GM19035 (cell line): Measurements from ENCODE around the gene TRIM13.
A peak's percentile ranks its signal among the peaks of the same experiment; 100 is the strongest.
"Not testable (repeated sequence)": the region's sequence is repeated elsewhere in the genome, so short reads cannot be mapped to it uniquely, and the experiment has no call there.

Experiments used
- ATAC-seq: cut with Tn5 transposase; IDR thresholded peaks from one replicate; pipeline ENCODE4 v1.9.1; 2021; ENCODE audit not compliant: unreplicated experiment

Gene TRIM13, protein sequence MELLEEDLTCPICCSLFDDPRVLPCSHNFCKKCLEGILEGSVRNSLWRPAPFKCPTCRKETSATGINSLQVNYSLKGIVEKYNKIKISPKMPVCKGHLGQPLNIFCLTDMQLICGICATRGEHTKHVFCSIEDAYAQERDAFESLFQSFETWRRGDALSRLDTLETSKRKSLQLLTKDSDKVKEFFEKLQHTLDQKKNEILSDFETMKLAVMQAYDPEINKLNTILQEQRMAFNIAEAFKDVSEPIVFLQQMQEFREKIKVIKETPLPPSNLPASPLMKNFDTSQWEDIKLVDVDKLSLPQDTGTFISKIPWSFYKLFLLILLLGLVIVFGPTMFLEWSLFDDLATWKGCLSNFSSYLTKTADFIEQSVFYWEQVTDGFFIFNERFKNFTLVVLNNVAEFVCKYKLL

DNA sequence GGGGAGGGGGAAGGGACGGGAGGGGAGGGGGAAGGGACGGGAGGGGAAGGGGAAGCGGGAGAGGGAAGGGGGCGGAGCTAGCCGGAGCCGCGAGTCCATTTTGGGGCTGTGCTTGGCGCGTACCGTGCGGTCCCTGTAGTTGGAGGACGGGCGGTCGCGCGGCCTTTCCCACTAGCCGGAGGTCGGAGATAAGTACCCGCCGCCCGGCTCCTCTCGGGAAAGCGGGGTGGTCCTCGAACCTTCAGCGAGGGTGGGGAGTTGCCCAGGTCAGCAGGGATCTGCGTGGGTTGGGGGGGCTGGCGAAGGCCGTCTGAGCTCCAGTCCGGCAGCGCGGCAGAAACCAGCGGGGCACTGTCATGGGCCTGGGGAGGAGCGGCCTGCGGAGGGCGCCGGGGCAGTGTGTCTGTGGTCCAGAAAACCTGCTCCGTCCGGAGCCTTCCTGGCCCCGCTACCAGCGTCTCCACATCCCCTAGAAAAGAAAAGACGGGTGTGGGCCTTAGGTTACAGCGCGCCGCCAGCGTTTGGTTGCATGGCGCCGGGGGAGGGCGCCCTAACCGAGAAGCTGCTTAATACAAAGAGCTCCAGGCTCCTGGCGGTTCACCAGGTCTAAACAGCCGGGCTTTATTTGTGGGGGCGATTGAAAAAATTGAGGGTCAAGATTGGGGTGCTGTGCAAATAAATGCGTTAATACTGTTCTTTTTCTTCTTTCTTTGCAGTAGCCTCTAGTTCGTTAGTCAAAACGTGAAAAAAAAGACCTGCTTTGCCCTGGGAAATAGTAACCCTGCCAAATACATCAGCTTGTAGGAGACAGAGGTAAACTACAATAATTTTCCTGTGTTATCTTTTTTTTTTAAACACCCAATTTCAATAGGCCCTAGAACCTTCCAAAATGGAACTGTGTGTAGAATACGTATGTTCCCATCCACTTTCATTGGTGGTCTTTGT, at the start of gene TRIM13:
Gene TRIM13 (plus strand): TSS at position 92 of the 945 bp plus-strand sequence. CDS start 14,899 bp downstream, outside the sequence.
- peak; percentile 79 for ATAC-seq

DNA sequence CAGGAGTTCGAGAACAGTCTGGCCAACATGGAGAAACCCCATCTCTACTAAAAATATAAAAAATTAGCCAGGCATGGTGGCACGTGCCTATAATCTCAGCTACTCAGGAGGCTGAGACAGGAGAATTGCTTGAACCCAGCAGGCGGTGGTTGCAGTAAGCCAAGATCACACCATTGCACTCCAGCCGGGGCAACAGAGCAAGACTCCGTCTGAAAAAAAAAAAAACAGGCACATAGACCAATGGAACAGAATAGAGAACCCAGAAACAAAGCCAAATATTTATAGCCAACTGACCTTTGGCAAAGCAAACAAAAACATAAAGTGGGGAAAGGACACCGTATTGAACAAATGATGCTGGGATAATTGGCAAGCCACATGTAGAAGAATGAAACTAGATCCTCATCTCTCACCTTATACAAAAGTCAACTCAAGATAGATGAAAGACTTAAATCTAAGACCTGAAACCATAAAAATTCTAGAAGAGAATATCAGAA, 48.0 kb upstream of the TRIM13 start:
- ATAC-seq: not testable (repeated sequence)

DNA sequence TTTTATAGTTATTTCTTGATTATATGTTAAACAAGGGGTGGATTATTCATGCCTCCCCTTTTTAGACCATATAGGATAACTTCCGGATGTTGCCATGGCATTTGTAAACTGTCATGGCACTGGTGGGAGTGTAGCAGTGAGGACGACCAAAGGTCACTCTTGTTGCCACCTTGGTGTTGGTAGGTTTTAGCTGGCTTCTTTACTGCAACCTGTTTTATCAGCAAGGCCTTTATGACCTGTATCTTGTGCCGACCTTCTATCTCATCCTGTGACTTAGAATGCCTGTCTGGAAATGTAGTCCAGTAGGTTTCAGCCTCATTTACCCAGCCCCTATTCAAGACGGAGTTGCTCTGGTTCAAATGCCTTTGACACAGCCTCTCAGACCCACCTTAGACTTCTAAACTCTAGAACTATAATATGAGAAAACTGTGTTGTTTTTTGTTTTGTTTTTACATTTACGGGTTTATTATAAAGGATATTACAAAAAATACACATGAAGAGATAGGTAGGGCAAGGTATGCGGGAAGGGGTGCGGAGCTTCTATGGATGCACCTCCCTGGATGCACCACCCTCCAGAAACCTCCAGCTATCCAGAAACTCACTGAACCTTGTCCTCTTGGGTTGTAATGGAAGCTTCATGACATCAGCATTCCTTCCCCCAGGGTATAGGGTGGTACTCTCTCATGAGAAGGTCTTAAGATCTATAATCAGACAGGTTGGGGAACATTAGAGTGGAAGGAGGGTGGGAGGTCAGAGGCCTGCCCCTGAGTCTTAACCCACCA, 44.9 kb upstream of the TRIM13 start:
- ATAC-seq: no peak

DNA sequence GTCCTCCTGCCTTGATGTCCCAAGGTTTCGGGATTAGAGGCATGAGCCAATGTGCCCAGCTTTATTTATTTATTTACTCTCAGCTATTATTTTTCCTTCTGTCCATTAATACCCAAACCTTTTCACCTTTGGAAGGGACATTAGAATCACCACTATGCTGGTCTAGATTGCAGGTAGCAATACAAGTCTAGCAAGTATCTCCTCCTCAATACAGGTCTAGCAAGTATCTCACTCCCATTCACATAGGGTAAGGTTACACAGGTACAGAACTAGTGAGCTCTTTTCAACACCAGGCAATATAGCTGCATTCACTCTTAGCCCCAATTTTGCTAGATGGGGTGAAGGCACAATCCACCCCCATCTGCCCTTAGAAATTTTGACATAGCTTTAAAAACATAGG, 43.3 kb upstream of the TRIM13 start:
- ATAC-seq: no peak

DNA sequence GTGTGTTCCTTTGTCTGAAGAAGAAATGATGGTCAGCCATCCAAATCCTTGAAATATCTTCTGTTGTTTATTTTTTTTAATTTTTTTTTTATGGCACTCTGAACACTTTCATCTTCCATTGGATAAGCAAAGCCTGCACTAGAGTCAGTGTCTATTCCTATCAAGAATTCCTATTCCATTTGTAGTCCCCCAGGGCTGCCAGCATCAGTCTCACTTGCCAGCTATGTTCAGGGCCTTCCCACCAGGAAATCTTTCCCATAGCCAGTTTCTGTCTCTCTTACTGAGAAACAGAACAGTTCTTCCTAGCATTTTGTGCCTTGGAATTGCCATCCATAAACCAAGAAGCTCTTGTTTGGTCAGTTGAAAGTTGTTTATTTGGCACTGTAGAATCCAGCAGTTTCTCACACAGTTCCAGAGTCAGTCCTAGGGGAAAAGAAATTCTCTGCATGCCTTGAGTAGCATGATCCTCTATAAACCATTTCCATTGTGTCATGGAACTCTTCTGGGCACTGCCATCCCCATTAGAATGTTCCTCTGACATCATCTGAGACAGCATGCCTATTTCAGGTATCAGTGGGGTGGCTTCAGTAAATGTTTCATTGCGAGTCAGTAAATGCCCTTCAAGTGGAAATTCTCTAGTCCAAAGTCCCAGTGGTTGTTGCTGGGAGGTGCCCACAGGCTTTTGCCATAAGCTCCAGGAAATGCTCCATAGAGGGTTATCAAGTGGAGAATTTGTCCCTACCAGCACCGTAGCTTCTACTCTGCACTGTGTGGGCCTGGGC, 42.0 kb upstream of the TRIM13 start:
- ATAC-seq: no peak

DNA sequence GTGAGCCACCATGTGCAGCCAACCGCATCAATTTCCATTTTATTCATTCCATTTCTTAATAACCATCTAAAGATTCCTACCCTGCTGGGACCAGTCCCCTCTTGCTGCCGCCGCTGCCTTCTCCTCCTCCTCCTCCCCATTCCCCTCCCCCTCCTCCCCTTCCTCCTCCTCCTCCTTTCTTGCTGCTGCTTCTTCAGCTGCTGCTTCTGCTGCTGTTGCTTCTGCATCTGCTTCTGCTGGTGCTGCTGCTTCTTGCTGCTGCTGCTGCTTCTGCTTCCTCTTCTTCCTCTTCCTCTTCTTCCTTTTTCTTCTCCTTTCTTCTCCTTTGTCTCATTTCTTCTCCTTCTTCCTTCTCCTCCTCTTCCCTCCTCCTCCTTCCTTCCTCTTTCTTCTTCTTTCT, 40.7 kb upstream of the TRIM13 start:
- no peak for ATAC-seq

DNA sequence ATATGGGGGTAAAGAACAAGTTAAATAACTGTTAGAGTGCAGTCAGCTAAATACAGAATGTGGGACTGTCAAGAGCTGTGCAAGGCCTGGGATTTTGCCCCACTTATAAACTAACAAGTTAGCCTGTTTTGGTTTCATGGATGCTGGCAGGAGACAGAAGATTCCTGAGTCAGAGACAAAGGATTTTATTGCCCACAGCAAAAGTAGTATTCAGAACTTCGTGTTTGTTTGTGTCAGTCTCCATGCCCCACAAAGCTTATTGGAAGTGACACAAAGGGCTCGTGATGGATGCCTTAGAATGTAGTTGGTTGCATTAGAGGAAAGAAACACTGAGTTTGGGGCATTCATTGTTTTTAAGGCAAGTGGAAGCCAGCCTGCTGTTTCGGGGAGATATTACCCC, 38.5 kb upstream of the TRIM13 start:
- ATAC-seq: no peak

DNA sequence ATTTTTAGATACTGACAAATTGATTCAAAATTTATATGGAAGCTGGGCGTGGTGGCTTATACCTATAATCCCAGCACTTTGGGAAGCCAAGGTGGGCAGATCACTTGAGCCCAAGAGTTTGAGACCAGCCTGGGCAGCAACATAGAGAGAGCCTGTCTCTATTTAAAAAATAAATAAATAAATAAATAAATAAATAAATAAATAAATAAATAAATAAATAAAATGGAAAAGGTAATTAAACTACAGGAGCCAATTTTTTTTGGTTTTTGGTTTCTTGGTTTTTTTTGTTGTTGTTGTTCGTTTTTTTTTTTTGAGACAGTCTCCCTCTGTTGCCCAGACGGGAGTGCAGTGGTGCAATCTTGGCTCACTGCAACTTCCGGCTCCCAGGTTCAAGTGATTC, 29.4 kb upstream of the TRIM13 start:
- no peak for ATAC-seq

DNA sequence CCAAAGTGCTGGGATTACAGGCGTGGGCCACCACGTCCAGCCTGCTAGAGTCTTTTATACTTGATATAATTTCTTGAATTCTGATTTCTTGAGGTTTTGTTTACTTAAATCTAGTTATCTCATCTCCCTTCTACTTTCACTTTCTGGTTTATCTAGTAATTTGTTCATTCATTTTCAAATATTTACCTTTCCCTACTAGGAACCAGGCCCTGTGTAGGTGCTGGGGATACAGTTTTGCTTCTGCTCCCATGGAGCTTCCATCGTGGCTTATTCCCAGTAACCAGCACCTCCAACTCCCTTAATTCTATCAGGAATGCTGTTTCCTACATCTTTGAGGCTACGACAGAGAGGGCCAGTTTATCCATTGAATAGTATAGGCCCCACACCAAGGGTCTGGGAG, 24.1 kb upstream of the TRIM13 start:
- ATAC-seq: no peak

DNA sequence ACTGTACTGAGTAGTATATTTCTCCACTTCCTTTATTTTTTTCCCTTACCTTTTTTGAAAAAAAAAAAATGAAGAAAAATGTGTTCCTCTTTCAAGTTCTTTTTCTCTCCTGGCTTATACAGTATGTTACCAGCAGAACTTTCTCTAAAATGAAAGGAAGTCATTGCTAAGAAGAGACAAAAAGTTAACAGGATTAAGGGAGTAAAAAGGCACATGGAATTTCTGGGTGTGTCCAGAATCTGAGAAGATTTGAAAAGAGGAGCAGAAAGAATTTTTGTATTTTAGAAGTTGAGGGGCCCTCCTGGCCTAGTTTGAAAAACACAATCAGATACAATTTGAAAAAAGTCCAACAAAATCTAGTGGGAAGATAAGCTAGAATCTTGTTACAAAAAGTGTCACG, 21.0 kb upstream of the TRIM13 start:
- no peak for ATAC-seq

DNA sequence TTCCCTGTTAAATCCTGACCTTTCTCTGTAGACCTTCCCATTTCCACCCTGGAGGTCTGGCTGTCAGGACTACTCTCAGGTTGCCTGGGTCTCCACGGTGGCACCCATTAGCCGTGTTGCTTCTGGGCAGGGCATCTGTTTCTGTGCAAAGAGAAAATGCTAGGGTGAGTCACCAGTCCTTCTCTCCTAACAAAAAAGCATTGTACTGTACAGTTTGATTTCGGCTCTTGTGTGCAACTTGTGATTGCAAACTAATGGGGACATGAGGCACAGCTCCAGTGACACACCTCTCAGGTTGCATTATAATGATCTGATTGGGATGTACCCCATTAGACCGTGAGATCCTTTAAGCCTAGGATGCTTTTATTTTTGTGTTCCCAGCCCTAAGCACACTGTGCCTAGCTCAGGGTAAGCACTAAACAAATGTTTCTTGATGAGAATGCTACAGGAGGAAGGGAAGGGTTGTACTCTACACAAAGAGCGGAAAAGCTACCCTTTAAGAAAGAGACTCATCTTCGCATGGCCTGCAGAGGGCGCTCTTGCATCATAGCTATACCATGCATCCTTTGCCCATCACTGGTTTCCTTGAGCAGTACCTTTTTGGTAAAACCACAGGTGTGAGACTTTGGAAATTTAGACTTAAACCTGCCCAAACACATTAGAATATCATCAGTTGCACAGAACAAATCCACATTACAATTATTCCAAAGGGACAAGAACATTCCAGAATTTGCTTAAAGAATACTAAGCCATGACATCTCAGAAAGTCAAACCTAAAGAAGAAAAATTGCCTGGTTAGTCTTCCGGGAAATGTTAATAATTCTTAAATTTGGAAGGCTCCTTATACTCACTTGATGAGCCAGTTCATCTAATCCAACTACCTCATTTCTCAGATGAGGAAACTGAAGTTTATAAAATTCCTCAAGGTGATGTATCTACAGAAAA, 20.3 kb upstream of the TRIM13 start:
- ATAC-seq: no peak

DNA sequence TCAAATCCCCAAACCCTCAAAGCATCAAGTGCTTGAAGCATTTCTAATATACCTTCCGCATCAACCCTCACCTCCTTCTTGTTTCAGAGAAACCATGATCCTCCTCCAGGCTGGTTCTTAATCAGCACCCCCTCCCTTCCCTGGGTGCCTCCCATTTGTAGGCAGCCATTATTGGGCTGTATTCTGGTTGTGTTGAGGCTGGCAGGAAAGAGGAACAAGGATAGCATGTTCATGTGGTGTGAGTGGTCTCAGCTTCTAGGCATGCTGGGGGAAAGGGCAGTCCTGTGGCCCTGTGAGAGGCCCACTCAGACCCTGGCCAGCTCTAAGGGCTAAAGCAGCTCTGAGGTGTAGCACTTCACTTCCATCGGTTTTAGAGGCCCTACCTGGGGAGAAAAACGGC, 18.9 kb upstream of the TRIM13 start:
- no peak for ATAC-seq

DNA sequence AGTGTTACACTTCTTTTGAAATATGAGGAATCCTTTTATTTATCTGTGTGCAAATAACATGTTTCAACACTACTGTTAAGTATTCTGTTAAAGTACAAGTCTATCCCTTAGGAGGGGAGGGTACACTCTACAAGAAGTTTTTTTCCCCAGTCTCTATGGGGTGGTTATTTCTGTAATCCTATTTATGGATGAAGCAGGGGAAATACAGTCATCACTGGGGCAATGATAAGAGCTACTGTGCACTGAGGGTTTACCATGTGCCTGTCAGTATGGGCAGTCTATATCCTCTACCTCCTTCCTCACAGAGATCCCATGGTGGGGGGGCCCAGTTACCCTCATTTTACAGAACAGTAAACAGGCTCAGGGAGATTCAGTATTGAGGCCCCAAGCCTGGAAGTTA, 16.6 kb upstream of the TRIM13 start:
- no peak for ATAC-seq

DNA sequence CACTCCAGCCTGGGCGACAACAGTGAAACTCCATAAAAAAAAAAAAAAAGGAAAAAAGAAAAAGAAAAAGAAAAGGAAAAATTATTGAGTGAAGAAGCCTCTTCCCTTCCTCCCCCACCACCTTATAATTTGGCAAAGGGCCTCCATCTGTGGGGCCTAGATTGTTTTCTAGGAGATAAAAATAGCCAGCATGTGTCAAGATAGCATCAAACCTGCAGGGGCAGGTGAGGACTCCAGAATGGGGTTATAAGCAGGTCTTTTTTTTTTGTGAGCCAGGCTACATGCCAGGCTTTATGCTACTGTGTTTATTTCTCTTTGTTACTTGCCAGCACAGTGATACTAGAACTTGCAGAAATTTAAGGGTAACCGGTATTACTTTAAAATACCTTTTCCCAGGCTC, 11.7 kb upstream of the TRIM13 start:
- no peak for ATAC-seq

DNA sequence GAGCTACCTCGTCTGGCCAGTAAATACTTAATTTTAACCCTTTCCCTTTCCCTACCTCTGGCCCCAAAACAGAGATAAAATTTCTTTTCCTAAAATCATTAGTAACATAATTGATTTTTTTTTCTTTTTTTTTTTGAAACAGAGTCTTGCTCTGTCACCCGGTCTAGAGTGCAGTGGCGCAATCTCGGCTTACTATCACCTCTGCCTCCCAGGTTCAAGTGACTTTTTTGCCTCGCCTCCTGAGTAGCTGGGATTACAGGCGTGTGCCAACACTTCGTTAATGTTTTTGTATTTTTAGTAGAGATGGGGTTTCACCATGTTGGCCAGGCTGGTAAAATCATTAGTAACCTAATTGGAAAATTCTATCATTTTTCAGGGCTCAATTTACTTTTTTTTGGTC, 10.4 kb upstream of the TRIM13 start:
- ATAC-seq: no peak

DNA sequence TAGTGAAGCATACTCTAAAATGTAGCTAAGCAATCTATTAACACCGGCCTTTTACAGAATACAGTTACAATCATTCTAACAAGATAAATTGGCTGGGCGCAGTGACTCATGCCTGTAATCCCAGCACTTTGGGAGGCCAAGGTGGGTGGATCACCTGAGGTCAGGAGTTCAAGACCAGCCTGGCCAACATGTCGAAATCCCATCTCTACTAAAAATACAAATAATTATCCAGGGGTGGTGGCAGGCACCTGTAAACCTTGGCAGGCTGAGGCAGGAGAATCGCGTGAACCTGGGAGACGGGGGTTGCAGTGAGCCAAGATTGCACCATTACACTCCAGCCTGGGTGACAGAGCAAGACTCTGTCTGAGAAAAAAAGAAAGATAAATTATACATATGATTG, 6.2 kb upstream of the TRIM13 start:
- not testable (repeated sequence) for ATAC-seq

DNA sequence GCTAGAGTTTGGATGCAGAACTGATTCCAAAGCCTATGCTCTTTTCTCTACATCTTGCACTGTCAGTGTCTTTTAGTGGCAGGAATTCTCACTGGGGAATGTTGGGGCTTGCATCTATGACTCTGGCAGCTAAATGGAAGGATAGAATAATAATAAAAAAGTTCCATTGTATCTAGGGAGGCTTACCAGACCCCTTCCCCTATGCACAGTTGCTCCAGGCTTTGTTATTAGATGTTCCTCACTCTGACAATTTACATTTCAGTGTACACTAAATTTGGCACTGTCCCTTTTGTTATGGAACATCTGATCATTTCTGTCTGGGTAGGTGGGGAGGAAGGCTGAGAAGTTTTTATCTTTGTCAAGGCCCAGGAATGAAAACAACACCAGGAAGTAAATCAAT, 3.7 kb upstream of the TRIM13 start:
- no peak for ATAC-seq

DNA sequence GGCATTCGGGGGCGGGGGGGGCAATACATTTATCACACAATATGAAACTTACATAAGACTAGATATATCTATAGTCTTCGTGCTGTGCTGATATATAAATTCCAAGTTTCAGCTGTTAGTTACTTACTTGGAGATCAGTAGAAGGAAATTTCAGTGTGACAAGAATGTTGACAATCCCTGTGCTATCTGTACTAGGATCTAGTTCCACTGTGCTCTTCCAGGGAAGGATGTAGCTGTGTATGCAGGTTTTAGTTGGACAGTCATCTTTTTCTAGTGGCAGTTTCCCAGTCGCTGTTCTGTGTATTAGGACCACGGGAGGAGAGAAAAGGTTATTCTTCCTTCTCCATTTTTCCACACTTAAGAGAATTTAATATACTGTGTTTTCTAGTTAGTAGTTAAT, 3.2 kb upstream of the TRIM13 start:
- no peak for ATAC-seq

DNA sequence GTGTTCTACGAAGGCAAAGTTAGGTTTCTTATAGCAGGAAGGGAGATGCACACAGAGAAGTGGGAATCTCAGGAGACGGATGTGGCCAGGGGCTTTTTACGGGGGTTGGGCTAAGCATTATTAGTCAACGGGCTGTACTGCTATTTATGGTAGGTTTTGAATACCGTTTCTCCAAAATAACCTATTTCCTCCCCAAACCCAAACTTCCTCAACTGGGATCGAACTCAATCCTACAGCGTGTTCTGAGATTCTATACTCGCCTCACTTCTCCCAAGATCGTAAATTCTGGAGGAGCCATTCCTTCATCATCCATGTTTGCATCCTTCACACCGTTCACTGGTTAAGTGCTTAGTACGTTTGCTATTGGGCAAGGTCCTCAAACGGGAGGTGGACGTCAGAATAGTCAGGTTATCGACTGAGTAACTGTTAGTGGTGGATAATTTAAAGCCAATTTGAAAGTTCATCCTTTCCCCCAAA, 1.2 kb upstream of the TRIM13 start:
- ATAC-seq: no peak
